NCI-H2107 treated with DMSO at 0.1 percent for 48 hours (cell line): Measurements from ENCODE around the gene PDGFRA.

Experiments
- DNase-seq: peaks from one replicate; lab custom pipeline; 2025; ENCODE audit not compliant: unreplicated experiment; lab: John Stamatoyannopoulos, UW

Gene PDGFRA

DNA sequence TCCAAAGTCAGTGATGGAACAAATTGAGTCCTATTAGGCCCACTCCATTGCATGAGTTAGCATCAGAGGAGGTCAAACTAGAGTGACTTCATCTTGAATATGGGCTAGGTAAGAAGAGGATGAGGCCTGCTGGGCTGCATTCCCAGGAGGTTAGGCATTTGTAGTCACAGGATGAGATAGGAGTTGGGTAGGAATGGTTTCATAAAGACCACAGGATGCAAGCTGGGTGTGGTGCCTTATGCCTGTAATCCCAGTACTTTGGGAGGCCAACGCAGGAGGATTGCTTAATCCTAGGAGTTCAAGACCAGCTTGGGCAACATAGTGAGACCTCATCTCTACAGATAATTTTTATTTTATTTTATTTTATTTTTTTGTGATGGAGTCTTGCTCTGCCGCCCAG, 26.8 kb downstream of the PDGFRA start:
- no peak for DNase-seq

DNA sequence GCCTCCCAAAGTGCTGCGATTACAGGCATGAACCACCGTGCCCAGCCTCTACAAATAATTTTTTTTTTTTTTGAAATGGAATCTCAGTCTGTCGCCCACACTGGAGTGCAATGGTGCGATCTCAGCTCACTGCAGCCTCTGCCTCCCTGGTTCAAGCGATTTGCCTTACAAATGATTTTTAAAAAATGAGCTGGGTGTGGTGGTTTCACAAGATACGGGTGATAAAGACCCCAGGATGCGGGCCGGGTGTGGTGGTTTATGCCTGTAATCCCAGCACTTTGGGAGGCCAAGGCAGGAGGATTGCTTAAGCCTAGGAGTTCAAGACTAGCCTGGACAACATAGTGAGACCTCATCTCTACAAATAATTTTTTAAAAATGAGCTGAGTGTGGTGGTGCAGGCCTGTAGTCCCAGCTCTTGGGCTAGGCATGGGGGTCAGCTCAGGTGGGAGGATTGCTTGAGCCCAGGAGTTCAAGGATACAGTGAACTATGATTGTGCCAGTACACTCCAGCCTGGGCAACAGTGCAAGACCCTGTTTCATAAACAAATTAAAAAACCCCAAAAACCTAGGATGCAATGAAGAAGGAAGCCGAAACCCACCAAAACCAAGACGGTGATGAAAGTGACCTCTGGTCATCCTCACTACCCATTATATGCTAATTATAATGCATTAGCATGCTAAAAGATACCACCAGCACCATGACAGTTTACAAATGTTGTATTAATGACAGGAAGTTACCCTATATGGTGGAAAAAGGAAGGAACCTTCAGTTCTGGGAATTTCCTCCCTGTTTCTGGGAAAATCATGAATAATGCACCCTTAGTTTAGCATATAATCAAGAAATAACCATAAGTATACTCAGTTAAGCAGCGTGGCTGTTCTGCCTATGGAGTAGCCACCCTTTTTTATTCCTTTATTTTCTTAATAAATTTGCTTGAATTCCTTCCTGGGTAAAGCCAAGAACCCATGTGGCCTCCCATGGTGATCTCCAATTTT, 27.7 kb downstream of the PDGFRA start:
- no peak for DNase-seq

DNA sequence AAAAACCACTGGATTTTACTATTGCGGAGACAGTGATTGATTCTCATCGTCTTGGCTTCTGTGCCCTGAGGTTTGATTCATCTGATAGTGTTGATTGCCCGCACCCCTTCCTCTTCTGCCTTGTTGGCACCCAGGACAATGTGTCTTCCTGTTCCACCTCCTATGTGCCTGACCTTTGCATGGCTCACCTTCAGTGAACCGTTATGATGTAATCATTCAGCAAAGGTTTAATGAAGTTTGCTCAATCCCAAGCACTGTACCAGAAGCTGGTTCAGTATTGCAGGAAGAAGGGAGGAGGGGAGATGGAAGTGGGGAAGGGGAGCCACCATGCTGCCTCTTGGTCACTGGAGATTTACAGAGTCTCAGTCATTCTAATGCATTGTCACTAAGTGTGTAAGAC, 36.3 kb downstream of the PDGFRA start:
- no peak for DNase-seq

- no peak for DNase-seq
Observed at GRCh38 chr4:54268151-54268550, 39.1 kb downstream of the PDGFRA start.

DNA sequence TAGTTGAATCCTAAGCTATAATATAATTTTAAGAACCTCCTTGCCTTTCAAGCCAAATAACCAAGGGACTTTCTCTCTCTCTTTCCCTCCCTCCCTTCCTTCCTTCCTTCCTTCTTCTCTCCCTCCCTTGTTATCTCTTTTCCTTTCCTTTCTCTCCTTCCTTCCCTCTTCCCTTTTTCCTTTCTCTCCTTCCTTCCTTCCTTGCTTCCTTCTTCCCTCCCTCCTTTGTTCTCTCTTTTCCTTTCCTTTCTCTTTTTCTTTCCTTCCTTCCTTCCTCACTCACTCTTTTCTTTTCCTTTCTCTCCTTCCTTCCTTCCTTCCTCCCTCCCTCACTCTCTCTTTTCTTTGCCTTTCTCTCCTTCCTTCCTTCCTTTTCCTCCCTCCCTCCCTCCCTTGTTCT, 42.4 kb downstream of the PDGFRA start:
- no peak for DNase-seq

DNA sequence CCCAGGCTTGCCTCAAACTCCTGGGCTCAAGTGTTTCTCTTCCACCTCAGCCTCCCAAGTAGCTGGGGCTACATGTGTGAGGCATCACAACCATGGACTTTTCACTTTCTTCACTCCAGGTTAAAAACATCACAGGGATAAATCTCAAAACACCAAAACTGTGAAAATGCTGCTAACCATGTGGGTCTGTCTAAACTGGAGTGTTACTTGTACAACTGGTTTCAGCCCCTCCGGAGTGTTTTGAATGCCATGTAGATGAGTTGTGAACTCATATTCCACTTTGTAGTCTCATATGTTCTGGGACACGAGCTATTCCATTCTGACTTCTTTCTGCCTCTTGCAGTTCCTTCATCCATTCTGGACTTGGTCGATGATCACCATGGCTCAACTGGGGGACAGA, 43.0 kb downstream of the PDGFRA start:
- DNase-seq: no peak

DNA sequence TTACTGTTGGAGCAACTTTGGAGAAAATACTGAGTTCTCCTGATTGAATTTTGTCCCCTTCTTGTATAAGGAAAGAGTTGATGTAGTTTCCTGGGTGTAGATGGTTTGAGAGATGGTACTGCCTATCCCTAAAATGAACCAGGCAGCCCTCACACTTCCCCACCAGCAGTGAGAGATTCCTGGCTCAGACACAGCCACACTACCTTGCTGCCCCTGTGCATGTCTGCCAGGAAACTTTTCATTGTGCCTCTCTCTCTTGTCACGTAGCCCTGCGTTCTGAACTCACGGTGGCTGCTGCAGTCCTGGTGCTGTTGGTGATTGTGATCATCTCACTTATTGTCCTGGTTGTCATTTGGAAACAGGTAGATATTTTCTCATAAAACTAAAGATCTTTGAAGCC, 45.2 kb downstream of the PDGFRA start:
- DNase-seq: no peak

- DNase-seq: no peak
Observed at GRCh38 chr4:54274795-54275665, 45.9 kb downstream of the PDGFRA start.

DNA sequence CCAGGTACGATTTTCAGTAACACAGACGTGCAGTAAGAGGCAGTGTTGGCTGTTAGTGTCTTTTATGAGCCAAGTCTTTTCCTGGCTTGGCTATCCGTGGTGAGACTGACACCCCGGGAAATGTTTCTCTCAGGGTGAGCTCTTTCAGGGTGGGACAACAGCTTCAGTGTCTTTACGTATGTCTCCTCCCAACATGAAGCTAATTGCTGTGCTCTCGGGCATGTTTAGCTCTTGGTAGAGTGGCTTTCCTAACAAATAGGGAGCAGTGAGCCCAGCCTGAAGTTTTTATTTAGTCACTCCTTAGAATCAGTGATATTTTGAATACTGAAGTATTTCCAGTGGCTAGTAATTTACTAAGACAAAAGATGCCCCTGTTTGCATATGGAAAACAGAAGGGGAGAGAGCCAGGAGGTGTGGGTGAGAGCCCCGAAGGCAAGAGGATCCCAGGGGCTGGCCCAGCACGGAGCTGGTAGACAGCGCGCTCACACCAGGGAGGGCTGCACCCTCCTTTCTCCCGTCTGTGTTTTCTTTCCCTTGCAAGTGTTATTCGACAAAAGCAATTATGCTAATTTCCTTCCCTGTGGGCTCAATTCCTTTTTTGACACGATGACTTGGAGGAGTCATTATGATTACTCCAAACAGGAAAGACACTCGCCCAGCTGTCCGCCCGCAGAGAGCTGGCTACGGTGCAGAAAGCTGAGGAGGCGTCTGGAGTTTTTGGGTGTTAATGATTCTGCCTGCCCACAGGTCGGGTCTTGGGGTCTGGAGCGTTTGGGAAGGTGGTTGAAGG, 47.7 kb downstream of the PDGFRA start:
- DNase-seq: no peak

GRCh38 chr4:54277691-54278090, 48.6 kb downstream of the PDGFRA start:
- DNase-seq: no peak

- DNase-seq: no peak
Observed at GRCh38 chr4:54278216-54278615, 49.1 kb downstream of the PDGFRA start.

GRCh38 chr4:54281054-54281766, 52.1 kb downstream of the PDGFRA start:
- DNase-seq: no peak

GRCh38 chr4:54282837-54283236, 53.7 kb downstream of the PDGFRA start:
- no peak for DNase-seq

GRCh38 chr4:54289316-54289715, 60.2 kb downstream of the PDGFRA start:
- no peak for DNase-seq

- DNase-seq: no peak
Observed at GRCh38 chr4:54290980-54291379, 61.9 kb downstream of the PDGFRA start.

GRCh38 chr4:54296548-54297203, 67.6 kb downstream of the PDGFRA start:
- DNase-seq: no peak

GRCh38 chr4:54308110-54308509, 79.0 kb downstream of the PDGFRA start:
- DNase-seq: no peak

GRCh38 chr4:54315561-54316538, 86.8 kb downstream of the PDGFRA start:
- no peak for DNase-seq

DNA sequence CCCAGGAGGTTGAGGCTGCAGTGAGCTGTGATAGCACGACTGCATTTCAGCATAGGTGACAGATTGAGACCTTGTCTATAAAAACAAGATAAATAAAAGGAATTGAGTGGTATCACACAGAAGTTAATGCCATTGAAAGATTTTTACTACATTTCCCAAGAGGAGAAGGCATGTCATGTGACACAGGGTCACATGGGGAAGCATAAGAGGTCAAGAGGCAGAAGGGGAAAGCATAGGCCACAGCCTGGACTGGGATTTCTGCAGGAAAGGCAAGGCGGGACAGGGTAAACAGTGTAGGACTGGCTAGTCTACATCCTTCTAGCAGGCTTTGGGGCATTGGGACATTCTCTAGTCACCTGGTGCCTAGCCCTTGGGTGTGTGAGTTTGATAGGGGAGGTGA, 88.6 kb downstream of the PDGFRA start:
- DNase-seq: no peak
